ENCODE results near the gene NME3. TPM values are rescaled to one million over a fixed set of nuclear protein-coding genes. Genes with fewer than 3 reads are reported as not detected.

The NME3 gene
- total and polyA plus RNA-seq, 2 of the 13 experiments (the other 11 are each of a cell fraction or from before 2014, with no cell fraction given): 10.4 to 15.9 TPM

DNA sequence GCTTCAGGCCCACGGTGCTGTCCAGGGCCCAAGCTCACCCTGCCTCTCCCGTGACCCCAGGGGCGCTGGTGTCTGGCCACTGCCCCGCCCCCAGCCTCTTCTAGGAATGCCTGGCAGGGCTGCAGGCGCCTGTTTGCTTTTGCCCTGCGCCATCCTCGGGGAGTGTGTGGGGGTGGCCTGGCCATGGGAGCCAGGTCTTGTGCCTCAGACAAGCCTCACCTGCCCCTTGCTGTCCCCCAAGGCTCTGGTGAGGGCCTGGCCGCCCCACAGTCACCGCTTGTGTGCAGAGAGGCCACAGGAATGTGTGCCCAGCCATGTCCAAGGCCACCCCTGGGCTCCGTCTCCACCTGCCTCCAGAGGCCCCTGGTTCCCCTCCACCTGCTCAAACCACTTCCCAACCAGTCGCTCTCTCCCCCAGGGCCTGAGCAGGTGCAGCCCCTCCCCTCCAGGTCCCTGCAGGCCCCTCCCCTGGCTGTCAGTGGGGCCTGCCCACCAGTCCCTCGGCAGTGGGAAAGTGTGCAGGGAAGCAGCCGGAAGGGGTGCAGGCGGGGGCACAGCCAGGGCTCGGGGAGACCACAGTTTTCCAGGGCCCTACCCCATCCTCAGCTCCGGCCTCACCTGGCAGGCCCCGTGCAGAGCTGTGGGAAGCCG is 23.0 kb upstream of the NME3 start (continued):
- TF ChIP-seq ARNT2 (CRISPR knock-in tag; IDR thresholded peaks at IDR 0.05; ENCODE audit: low read depth): no peak
- TF ChIP-seq, protein P1, sequence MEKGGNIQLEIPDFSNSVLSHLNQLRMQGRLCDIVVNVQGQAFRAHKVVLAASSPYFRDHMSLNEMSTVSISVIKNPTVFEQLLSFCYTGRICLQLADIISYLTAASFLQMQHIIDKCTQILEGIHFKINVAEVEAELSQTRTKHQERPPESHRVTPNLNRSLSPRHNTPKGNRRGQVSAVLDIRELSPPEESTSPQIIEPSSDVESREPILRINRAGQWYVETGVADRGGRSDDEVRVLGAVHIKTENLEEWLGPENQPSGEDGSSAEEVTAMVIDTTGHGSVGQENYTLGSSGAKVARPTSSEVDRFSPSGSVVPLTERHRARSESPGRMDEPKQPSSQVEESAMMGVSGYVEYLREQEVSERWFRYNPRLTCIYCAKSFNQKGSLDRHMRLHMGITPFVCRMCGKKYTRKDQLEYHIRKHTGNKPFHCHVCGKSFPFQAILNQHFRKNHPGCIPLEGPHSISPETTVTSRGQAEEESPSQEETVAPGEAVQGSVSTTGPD (CRISPR knock-in tag; IDR thresholded peaks at IDR 0.05): peak; percentile 87
- TF ChIP-seq HOXA5 (CRISPR knock-in tag; IDR thresholded peaks at IDR 0.05): no peak
- TF ChIP-seq HMG20B (CRISPR knock-in tag; conservative IDR thresholded peaks at IDR 0.05): no peak; the same call in 1 of the 2 replicates
- no peak for TF ChIP-seq RELA (CRISPR knock-in tag; IDR thresholded peaks at IDR 0.05)
- TF ChIP-seq, protein P2, sequence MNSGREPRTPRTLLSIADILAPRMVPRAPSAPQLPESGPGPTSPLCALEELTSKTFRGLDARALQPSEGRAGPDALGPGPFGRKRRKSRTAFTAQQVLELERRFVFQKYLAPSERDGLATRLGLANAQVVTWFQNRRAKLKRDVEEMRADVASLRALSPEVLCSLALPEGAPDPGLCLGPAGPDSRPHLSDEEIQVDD (CRISPR knock-in tag; IDR thresholded peaks at IDR 0.05; ENCODE audit: borderline replicate concordance): no peak
- TF ChIP-seq, protein P3, sequence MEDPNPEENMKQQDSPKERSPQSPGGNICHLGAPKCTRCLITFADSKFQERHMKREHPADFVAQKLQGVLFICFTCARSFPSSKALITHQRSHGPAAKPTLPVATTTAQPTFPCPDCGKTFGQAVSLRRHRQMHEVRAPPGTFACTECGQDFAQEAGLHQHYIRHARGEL (CRISPR knock-in tag; IDR thresholded peaks at IDR 0.05): no peak
- TF ChIP-seq ZNF83 (CRISPR knock-in tag; IDR thresholded peaks at IDR 0.05; ENCODE audit: borderline replicate concordance): no peak
- TF ChIP-seq ZNF777 (CRISPR knock-in tag; IDR thresholded peaks at IDR 0.05): no peak
- TF ChIP-seq SRY (CRISPR knock-in tag; IDR thresholded peaks at IDR 0.05): 0 out of 2 replicates have a peak, but pooled peaks have one; percentile 16
- TF ChIP-seq, protein P4, sequence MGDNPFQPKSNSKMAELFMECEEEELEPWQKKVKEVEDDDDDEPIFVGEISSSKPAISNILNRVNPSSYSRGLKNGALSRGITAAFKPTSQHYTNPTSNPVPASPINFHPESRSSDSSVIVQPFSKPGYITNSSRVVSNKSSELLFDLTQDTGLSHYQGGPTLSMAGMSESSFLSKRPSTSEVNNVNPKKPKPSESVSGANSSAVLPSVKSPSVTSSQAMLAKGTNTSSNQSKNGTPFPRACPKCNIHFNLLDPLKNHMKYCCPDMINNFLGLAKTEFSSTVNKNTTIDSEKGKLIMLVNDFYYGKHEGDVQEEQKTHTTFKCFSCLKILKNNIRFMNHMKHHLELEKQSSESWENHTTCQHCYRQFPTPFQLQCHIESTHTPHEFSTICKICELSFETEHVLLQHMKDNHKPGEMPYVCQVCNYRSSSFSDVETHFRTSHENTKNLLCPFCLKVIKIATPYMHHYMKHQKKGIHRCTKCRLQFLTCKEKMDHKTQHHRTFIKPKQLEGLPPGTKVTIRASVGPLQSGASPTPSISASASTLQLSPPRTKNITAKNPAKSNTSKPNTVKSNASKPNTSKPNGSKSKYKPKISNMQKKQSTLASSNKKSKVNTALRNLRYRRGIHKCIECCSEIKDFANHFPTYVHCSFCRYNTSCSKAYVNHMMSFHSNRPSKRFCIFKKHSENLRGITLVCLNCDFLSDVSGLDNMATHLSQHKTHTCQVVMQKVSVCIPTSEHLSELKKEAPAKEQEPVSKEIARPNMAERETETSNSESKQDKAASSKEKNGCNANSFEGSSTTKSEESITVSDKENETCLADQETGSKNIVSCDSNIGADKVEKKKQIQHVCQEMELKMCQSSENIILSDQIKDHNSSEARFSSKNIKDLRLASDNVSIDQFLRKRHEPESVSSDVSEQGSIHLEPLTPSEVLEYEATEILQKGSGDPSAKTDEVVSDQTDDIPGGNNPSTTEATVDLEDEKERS (CRISPR knock-in tag; IDR thresholded peaks at IDR 0.05): peak; percentile 33; the same call in 1 of the 2 replicates
- peak; percentile 45; the same call in 1 of the 2 replicates for TF ChIP-seq ZNF441 (CRISPR knock-in tag; IDR thresholded peaks at IDR 0.05; ENCODE audit: borderline replicate concordance)
- TF ChIP-seq SMC3 (IDR thresholded peaks at IDR 0.05; ENCODE audit: low read length): no peak
- no peak for TF ChIP-seq NFE2 (CRISPR knock-in tag; IDR thresholded peaks at IDR 0.05)
- TF ChIP-seq, protein P5, sequence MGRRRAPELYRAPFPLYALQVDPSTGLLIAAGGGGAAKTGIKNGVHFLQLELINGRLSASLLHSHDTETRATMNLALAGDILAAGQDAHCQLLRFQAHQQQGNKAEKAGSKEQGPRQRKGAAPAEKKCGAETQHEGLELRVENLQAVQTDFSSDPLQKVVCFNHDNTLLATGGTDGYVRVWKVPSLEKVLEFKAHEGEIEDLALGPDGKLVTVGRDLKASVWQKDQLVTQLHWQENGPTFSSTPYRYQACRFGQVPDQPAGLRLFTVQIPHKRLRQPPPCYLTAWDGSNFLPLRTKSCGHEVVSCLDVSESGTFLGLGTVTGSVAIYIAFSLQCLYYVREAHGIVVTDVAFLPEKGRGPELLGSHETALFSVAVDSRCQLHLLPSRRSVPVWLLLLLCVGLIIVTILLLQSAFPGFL (CRISPR knock-in tag; IDR thresholded peaks at IDR 0.05): no peak
- no peak for TF ChIP-seq EHMT2 (IDR thresholded peaks at IDR 0.05; ENCODE audit: borderline replicate concordance, low read depth, low read length)
- TF ChIP-seq, protein P6, sequence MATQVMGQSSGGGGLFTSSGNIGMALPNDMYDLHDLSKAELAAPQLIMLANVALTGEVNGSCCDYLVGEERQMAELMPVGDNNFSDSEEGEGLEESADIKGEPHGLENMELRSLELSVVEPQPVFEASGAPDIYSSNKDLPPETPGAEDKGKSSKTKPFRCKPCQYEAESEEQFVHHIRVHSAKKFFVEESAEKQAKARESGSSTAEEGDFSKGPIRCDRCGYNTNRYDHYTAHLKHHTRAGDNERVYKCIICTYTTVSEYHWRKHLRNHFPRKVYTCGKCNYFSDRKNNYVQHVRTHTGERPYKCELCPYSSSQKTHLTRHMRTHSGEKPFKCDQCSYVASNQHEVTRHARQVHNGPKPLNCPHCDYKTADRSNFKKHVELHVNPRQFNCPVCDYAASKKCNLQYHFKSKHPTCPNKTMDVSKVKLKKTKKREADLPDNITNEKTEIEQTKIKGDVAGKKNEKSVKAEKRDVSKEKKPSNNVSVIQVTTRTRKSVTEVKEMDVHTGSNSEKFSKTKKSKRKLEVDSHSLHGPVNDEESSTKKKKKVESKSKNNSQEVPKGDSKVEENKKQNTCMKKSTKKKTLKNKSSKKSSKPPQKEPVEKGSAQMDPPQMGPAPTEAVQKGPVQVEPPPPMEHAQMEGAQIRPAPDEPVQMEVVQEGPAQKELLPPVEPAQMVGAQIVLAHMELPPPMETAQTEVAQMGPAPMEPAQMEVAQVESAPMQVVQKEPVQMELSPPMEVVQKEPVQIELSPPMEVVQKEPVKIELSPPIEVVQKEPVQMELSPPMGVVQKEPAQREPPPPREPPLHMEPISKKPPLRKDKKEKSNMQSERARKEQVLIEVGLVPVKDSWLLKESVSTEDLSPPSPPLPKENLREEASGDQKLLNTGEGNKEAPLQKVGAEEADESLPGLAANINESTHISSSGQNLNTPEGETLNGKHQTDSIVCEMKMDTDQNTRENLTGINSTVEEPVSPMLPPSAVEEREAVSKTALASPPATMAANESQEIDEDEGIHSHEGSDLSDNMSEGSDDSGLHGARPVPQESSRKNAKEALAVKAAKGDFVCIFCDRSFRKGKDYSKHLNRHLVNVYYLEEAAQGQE (IDR thresholded peaks at IDR 0.05; ENCODE audit: borderline replicate concordance in 1 of 2, low read depth in 1 of 2, low read length in 2 of 2): no peak
- TF ChIP-seq ATRX (CRISPR knock-in tag; IDR thresholded peaks at IDR 0.05; ENCODE audit: borderline replicate concordance): no peak
- TF ChIP-seq ZNF678 (CRISPR knock-in tag; IDR thresholded peaks at IDR 0.05): no peak
- peak; percentile 84 for TF ChIP-seq SP5 (CRISPR knock-in tag; IDR thresholded peaks at IDR 0.05; ENCODE audit: borderline replicate concordance, low read depth)

Measured in HepG2 (cell line).